Femur (tissue), 1 donor: Measurements from ENCODE around the gene HJURP.

Experiments
- DNase-seq: peaks from one replicate; pipeline ENCODE4 v3.0.0-alpha.2; 2017

Gene HJURP

DNA sequence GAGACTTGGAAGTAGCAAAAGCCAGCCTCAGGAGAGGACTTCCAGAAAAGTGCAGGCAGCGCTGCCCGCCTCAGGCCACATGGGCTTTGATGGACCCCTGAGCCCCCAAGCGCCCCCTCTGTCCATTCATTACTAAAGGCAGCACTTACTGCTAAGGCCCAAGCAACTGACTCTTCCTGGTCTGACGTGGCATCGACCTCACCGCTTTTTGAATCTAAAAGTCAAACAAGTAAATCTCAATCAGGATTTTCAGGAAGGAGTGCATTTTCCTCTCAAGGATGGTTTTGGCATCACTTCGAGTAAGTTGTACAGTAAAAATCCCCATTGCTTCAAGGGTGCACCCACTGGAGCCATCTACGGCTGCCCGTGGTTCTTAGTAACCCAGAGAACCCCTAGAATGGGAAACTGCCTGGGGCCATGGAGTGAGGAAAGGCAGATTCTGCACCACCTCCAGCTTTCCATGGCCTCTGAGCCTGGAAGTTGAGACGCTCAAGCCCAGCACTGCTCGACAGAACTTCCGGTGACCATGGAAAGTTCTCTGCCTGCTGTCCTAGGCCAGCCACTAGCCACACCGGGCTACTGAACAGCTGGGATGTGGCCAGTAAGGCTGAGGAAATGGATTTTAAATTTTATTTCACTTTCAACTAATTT lies 7.0 kb downstream of the HJURP start:
- DNase-seq = no peak

DNA sequence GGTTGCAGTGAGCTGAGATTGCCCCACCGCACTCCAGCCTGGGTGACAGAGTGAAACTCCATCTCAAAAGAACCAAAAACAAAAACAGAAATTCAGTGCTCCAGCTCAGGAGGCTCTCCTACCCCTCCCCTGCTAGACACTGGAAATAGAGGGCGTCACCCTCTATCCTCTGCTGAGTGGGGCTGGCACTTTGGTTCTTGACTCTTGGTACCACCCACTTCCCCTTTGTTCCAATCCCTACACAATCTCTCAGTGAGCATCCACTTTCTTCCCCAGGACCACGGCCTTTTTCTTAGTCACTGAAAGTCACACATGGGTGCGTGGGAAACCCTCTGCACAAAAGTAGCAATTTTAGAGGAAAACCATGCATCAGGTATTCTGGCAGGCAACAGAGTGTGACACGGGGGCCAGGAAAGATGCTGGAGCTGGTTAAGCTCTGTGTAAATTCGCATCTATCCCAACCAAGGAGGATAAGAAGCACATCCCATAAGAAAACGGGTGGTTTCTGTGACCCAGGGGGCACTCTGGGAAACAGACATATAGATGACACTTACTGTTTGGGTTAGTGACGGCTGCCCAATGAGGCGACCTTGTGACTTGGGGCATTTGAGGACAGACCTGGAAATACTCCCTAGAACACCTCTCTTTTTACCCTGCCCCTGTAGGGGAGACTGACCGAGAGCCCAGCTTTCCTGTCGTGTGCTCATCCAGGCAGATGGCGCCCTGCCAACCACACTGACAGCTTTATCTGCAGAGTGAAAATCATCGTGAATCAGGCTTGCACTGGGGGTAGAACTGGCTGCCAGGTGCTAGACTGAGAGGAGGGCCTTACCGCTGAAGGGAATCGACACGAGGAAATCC lies 7.7 kb downstream of the HJURP start:
- DNase-seq = no peak

DNA sequence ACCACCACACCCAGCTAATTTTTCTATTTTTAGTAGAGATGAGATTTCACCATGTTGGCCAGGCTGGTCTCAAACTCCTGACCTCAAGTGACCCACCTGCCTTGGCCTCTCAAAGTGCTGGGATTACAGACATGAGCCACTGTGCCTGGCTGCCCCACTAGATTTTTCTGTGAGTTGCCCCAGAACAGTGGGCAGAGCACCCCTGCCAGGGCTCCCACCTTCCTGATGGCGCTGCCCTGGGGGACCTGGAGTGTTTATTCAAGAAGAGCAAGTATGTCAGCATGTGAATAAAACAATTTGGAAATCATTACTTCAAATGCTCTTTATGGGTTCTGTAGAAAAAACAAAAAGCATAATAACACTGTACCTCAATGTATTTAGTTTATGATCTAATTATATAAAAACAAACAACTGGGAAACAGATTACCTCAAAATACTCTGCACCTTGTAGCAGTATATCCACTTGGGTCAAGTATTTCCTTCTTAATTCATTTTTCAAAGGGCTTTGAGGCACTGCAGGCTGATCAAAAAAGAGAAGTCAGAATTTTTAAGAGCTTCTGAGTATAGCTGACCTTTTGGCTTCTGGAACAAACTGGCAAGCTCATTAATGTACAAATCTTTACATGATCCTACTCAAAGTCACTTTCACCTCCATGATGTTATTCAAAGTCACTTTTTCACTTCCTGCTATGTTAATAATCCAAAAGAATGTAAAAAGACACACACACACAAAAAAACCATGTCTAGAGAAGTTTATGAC lies 8.9 kb downstream of the HJURP start:
- no peak for DNase-seq

DNA sequence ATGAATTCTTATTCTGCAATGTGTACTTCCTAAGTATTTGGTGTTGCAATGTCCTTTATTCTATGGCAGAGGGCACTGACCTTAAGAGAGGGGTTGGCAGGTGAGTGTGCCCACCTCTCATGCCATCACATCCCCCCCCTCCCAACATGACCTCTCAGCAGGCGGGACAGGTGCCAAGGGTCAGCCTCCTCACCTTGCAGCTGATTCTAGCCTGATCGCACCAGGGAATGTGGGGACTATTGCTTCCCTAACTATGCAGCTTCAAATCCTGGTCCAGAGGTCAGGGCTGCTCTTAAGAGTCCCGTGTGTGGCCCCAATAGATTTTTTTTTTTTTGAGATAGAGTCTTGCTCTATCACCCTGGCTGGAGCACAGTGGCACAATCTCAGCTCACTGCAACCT lies 9.5 kb downstream of the HJURP start:
- no peak for DNase-seq

DNA sequence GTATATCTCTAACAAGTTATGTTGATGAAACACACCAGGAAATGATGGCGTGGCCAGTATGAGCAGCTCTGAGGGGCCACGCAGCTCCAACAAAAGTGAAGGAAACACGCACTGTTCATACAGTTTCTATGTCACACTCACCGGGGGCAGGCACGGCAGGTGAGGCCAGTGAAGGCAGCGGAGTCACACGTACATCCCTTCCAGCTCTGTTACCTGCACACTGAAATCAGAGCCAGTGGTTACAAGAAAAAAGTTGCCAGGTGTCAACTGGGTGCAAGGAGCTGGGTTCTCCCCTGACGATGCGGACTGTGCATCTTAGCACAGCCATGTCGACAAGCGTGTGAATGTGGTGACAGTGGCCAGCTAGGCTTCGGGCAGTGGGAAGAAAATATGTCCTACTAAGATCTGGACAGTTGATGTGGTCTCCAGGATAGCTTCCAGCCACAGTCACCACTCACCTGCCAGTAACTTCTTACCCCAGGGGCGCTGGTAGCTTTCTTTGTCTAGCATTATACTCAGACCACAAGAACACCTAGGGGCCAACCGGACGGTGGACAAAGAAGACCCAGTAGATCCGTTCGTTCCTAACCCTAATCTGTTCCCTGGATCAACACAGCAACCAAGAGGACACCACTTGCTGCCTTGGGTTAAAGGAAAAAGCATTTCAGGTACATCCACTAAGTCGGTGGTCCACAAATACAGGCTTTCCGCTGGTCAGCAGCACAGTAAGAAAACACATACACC lies 10.1 kb downstream of the HJURP start:
- DNase-seq = no peak

- DNase-seq = no peak
Measured at GRCh38 chr2:233841183-233841582, 13.2 kb downstream of the HJURP start.

GRCh38 chr2:233840520-233840919 lies 13.8 kb downstream of the HJURP start:
- no peak for DNase-seq

GRCh38 chr2:233839447-233839820 lies 14.9 kb downstream of the HJURP start:
- DNase-seq = no peak

- DNase-seq = no peak
Measured at GRCh38 chr2:233838726-233839446, 15.4 kb downstream of the HJURP start.

- DNase-seq = no peak
Measured at GRCh38 chr2:233838251-233838650, 16.1 kb downstream of the HJURP start.

DNA sequence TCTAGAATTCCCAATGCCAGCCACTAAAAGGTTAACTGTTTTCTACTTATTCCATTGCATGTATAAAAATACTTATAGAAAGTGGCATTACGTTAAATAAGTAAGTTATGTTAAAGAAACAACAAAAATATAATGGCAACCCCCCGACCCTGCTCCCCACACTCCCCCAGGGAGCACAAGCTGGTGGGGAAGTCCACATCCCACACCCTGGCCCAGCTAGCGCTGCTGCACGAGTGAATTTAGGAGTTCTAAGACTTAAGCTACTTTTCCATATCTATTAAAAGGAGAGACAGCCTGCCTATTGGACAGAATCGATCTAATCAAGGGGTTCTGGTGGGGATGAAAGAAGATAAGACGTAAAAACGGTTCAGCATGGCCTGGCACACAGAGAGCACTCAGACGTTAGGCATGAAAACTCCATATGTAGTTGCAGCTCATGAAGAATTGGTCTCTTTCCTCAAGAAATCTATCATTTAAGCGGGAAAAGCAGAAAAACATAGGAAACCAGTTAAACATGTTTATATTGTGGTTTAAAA lies 16.6 kb downstream of the HJURP start:
- DNase-seq = no peak

GRCh38 chr2:233836359-233836758 lies 18.0 kb downstream of the HJURP start:
- no peak for DNase-seq

GRCh38 chr2:233835230-233836186 lies 18.8 kb downstream of the HJURP start:
- DNase-seq = peak; percentile 4

- peak; percentile 28 for DNase-seq
Measured at GRCh38 chr2:233833345-233833744, 21.0 kb downstream of the HJURP start.

DNA sequence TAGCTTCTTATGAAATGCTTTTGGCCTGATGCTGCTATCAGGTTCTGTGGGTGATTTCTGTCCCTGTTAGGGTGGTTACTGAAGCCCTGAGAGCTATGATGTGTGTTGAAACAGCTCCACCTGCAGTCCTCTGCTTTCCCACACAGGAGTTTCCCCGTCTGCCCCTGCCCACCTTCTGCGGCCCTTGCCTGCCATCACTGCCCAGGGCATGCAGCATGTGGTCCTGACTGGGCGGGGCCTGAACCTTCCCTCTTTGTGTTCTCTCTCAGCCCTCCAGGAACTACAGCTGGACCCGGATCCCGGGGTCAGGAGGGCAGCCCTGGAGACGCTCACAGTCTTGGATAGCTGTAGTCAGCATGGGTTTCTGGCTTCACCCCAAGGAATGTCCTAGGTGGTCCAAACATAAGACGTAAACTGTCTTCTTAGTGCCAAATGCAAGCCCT lies 21.4 kb downstream of the HJURP start:
- peak; percentile 17 for DNase-seq

GRCh38 chr2:233832414-233832813 lies 21.9 kb downstream of the HJURP start:
- DNase-seq = no peak

- no peak for DNase-seq
Measured at GRCh38 chr2:233831861-233832260, 22.5 kb downstream of the HJURP start.

- DNase-seq = no peak
Measured at GRCh38 chr2:233831011-233831721, 23.2 kb downstream of the HJURP start.

- DNase-seq = no peak
Measured at GRCh38 chr2:233830111-233830802, 24.1 kb downstream of the HJURP start.
